Renal cortex interstitium (tissue), 11 donors: ENCODE data around the gene GP1BA. TPM values are rescaled to one million over a fixed set of nuclear protein-coding genes. Genes with fewer than 3 reads are reported as not detected.
"Not testable (repeated sequence)": the region's sequence is repeated elsewhere in the genome, so short reads cannot be mapped to it uniquely, and the experiment has no call there.

Experiments used
- DNase-seq, 11 donors: peaks; one replicate each; pipeline ENCODE4 v3.0.0-alpha.2; 2013; ENCODE audit warnings: low read depth in 9 of 11, low spot score in 4 of 11; ENCODE audit errors: extremely low read depth in 1 of 11
- polyA plus RNA-seq, 3 donors: library from polyadenylated mRNA; unstranded; fragments of 120-200 nt; gene quantifications; one replicate each; pipeline ENCODE4 v1.2.1, GENCODE V29; 2013; ENCODE audit not compliant: insufficient read length in 3 of 3

GP1BA gene
- polyA plus RNA-seq, 3 donors = 1.9 to 2.2 (median 2.0) TPM

DNA sequence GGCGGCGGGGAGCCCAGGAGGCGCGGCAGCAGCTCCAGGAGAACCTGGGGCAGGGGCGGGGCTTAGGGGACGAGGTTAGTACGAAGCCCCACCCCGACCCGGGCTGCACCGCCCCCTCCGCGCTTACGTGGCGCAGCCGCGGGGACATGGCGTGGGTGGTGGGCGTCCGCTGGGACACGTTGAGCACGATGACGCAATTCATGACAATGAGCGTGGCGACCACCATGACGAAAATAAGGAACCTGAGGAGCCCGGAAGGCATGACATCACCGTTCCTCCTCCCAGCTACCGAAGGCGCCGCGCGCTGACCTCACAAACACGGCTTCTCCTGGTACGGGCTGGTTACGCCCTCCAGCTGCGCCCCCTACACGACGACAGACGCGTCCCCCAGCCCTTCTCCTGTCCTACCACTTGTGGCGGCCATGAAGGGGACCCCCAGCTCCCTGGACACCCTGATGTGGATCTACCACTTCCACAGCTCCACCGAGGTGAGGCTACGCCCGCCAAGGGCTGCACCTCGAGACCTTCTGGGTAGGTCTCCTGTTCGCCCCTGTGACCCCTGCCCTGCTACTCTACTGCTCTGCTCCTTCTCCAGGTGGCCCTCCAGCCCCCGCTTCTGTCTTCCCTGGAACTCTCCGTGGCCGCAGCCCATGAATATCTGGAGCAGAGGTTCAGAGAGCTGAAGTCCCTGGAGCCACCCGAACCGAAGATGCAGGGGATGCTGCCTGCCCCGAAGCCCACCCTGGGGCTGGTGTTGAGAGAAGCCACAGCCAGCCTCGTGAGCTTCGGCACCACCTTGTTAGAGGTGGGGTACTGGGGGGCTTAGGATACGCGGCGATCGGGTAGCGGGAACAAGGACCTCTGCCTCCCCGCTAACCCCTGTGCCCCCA, 32.5 kb upstream of the GP1BA start, which contains the start of gene C17orf107:
C17orf107 (plus strand) TSS at position 196 of the 890 bp plus-strand sequence; CDS start at position 423, 227 bp downstream.
- peak in 7 of 11 donors; percentile 54 to 76 (median 68) for DNase-seq

- DNase-seq = no peak
Observed at GRCh38 chr17:4900231-4901107, 31.6 kb upstream of the GP1BA start.

DNA sequence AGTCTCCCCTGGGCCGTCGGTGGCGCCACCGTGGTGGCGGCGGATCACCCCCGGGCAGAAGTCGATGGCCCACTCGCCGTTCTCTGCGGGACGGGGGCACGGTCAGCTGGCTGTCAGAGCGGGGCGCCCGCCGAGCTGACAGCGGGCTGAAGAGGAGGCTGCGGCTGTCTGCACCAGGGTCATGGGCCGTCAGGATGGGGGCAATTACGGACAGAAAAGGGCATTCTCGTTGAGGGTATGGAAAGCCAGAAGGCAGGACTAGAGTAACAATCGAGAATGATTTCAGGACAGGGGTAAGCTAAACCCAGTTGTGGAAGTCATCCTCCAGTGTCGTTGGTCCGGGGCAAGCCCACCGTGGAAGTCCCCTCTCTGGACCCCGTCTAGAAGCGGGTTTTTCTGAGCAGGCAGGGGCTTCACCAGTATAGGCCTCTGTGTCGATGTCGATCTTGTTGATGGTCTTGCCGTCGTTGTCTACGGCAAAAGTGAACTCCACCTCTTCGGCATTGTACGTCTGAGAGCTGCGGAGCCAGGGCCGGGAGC, 30.9 kb upstream of the GP1BA start:
- DNase-seq = no peak

DNA sequence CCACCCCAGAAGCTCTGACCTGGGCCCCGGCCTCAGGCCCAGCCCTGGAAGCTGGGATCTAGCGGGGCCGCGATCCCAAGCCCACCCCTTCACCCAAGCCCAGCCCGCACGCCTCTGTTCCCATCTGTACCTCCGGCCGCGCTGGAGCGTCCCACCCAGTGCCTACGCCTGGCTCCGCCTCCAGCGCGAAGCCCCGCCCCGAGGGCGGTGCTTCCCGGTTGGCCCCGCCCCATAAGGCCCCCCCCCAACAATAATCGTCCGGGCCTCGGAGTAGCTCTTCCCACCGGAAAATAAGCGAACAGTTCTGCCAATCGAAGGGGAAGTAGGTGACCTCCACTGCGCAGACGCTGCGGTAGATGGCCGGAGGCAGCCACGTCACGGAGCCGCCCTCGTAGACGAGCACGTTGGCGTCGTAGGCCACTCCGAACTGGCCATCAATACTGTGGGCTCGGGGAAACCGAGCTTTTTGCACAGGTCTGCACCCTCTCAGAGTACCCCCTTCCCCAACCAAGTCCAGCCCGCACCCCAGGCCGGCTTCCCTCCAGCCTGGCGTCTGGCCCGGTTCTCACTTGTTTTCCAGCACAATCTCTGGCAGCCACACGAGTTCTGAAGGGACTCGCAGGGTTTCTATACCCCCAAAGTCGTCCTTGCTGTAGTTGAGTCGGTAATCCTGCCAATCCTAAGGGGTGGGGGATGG, 30.3 kb upstream of the GP1BA start:
- DNase-seq = no peak

DNA sequence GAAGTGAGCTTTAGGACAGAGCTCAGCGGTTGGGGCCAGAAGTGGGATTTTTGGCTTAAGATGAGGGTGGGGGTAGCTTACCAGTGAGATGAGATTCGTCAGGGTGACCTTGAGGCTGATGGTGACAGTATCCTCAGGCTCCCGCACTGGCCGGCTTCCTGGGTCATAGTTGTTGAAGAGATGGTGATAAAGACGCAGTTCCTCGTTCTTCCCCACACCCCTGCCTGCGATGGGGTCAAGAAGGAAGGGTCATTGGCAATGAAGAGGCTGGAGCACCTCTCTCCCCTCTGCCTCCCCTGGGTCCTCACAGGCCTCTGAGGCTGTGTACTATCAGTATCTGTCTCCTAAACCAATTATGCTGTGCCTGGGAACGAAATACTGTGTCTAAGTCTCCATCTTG, 29.5 kb upstream of the GP1BA start:
- no peak for DNase-seq

- DNase-seq = peak in 10 of 11 donors; percentile 65 to 85 (median 78)
Observed at GRCh38 chr17:4903051-4903818, 28.8 kb upstream of the GP1BA start, which contains the start of gene CHRNE. Gene CHRNE, minus strand, starts transcription at chr17:4903098. Its CDS starts 35 bp downstream, at chr17:4903063.

- not testable (repeated sequence) for DNase-seq
Observed at GRCh38 chr17:4906642-4907041, 25.4 kb upstream of the GP1BA start.

GRCh38 chr17:4908301-4908700, 23.8 kb upstream of the GP1BA start:
- no peak for DNase-seq

- peak in 10 of 11 donors; percentile 61 to 87 (median 81) for DNase-seq
Observed at GRCh38 chr17:4908711-4909496, 23.2 kb upstream of the GP1BA start.

DNA sequence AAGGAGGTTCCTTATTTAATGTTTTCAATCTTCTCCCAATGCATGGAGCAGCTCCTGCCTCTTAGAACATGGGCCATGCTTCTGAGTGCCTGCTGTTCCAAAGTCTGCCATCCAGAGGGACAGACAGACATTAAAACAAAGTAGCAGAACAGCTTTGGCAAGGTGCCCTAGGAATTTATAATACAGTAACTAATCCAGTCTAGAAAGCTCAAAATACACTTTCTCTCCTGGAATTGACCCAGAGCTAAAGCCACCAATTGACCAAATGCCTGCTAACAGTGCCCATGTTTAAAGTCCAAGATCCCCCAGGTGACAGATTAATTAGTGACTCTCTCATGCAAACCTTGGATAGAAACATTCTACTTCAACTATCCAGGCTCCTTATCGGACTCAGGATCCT, 18.1 kb upstream of the GP1BA start:
- DNase-seq = no peak

DNA sequence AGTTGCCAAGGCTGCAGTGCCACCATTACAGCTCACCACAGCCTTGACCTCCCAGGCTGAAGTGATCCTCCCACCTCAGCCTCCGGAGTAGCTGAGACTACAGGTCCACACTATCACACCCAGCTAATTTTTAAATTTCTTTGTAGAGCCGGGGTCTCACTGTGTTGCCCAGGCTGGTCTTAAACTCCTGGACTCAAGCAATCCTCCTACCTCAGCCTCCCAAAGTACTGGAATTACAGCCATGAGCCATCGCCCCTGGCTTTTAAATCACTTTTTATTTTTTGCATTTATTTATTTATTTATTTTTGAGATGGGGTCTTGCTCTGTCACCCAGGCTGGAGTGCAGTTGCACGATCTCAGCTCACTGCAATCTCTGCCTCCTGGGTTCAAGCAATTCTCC, 17.5 kb upstream of the GP1BA start:
- DNase-seq = not testable (repeated sequence)

DNA sequence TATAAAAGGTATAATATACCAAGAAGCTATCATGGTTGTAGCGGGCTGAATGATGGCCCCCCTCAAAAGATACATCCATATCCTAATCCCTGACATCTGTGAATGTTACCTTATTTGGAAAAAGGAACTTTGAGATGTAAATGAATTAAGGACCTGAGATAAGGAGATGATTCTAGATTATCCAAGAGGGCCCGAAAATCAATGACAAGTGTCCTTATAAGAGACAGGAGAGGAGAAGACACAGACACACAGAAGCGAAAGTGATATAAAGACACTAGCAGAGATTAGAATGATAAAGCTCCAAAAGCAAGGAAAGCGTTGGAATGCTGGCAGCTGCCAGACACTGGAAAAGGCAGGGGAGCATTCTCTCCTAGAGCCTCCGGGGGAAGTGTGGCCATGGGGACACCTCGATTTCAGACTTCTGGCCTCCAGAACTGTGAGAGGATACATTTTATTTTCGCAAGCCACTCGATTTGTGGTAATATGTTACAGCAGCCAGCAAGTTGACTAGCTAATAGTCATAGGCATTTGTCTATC, 12.5 kb upstream of the GP1BA start:
- DNase-seq = no peak

GRCh38 chr17:4920351-4921048, 11.6 kb upstream of the GP1BA start:
- DNase-seq = no peak

DNA sequence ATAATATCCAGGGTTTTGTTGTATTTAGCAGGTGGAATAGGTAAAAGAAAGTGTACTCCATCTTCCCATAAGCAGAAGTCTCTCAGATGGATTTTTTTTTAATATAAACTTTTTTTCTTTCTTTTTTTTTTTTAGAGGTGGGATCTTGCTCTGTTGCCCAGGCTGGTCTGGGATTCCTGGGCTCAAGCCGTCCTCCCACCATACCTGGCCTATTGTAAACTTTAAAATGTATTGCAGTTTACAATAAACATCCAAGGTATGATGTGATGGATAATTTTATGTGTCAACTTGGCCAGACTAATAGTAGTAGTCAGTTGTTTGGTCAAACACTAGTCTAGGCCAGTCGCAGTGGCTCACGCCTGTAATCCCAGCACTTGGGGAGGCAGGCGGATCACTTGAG, 10.8 kb upstream of the GP1BA start:
- no peak for DNase-seq

- not testable (repeated sequence) for DNase-seq
Observed at GRCh38 chr17:4926577-4927335, 5.3 kb upstream of the GP1BA start.

GRCh38 chr17:4928881-4929280, 3.2 kb upstream of the GP1BA start:
- no peak for DNase-seq
